Measurements from ENCODE around the gene RABL2B. TPM values are rescaled to one million over a fixed set of nuclear protein-coding genes. Genes with fewer than 3 reads are reported as not detected.

Gene RABL2B
- total and polyA plus RNA-seq, 2 donors (not counting 3 experiments of a cell fraction or from before 2014, with no cell fraction given): 26.7 to 39.8 TPM

Other genes starting within 250 kb of the RABL2B start
- gene KLHDC7B, start 237.7 kb downstream of the RABL2B start, total RNA-seq: not detected in 2 replicates
- not detected in 2 replicates for gene KLHDC7B, start 237.7 kb downstream of the RABL2B start, polyA plus RNA-seq
- gene SYCE3, start 220.7 kb downstream of the RABL2B start, total RNA-seq: not detected in 2 replicates
- not detected in 2 replicates for gene SYCE3, start 220.7 kb downstream of the RABL2B start, polyA plus RNA-seq
- gene CPT1B, start 205.2 kb downstream of the RABL2B start, total RNA-seq: 3.6 and 7.1 TPM in 2 replicates
- 7.0 and 7.1 TPM in 2 replicates for gene CPT1B, start 205.2 kb downstream of the RABL2B start, polyA plus RNA-seq
- 57.7 and 62.4 TPM in 2 replicates for gene CHKB, start 200.8 kb downstream of the RABL2B start, total RNA-seq
- gene CHKB, start 200.8 kb downstream of the RABL2B start, polyA plus RNA-seq: 67.5 and 70.6 TPM in 2 replicates
- gene MAPK8IP2, start 182.8 kb downstream of the RABL2B start, total RNA-seq: 0.31 and 0.37 TPM in 2 replicates
- 0.18 and 0.21 TPM in 2 replicates for gene MAPK8IP2, start 182.8 kb downstream of the RABL2B start, polyA plus RNA-seq
- 19.3 and 22.3 TPM in 2 replicates for gene ARSA, start 155.5 kb downstream of the RABL2B start, total RNA-seq
- 33.6 and 47.7 TPM in 2 replicates for gene ARSA, start 155.5 kb downstream of the RABL2B start, polyA plus RNA-seq
- 137 and 158 TPM in 2 replicates for gene SHANK3, start 110.8 kb downstream of the RABL2B start, total RNA-seq
- 26.1 and 29.7 TPM in 2 replicates for gene SHANK3, start 110.8 kb downstream of the RABL2B start, polyA plus RNA-seq
- 4.1 and 4.9 TPM in 2 replicates for gene ACR, start 45.4 kb downstream of the RABL2B start, total RNA-seq
- 0.43 and 0.91 TPM in 2 replicates for gene ACR, start 45.4 kb downstream of the RABL2B start, polyA plus RNA-seq